GM12872 (cell line): ENCODE data around the gene REM2.

Source experiments
- TF ChIP-seq, protein P1 (sequence below): IDR thresholded peaks from 3 replicates; pipeline ENCODE4 v1.5.1; 2011; ENCODE audit warnings: low read depth, mild to moderate bottlenecking, low read length, moderate library complexity; ENCODE audit not compliant: insufficient read depth

The REM2 gene

GRCh38 chr14:22865424-22866405, 17.3 kb upstream of the REM2 start:
- TF ChIP-seq, protein P1, sequence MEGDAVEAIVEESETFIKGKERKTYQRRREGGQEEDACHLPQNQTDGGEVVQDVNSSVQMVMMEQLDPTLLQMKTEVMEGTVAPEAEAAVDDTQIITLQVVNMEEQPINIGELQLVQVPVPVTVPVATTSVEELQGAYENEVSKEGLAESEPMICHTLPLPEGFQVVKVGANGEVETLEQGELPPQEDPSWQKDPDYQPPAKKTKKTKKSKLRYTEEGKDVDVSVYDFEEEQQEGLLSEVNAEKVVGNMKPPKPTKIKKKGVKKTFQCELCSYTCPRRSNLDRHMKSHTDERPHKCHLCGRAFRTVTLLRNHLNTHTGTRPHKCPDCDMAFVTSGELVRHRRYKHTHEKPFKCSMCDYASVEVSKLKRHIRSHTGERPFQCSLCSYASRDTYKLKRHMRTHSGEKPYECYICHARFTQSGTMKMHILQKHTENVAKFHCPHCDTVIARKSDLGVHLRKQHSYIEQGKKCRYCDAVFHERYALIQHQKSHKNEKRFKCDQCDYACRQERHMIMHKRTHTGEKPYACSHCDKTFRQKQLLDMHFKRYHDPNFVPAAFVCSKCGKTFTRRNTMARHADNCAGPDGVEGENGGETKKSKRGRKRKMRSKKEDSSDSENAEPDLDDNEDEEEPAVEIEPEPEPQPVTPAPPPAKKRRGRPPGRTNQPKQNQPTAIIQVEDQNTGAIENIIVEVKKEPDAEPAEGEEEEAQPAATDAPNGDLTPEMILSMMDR = peak; percentile 36; the same call in 2 of the 3 replicates

- TF ChIP-seq, protein P1 = no peak
Observed at GRCh38 chr14:22866874-22867273, 16.1 kb upstream of the REM2 start.

GRCh38 chr14:22870811-22871223, 12.2 kb upstream of the REM2 start:
- TF ChIP-seq, protein P1 = no peak

GRCh38 chr14:22871224-22872032, 11.6 kb upstream of the REM2 start, which contains the start of gene LRP10:
Gene LRP10 (plus strand): TSS chr14:22871740. CDS start chr14:22872304, 564 bp downstream.
- TF ChIP-seq, protein P1 = no peak; the same call in 2 of the 3 replicates

GRCh38 chr14:22872033-22872832, 10.8 kb upstream of the REM2 start:
- TF ChIP-seq, protein P1 = peak; percentile 94

GRCh38 chr14:22872833-22873520, 10.0 kb upstream of the REM2 start:
- TF ChIP-seq, protein P1 = no peak
